ENCODE results near the gene OR10AD1.
A peak's percentile ranks its signal among the peaks of the same experiment; 100 is the strongest.
"Not testable (repeated sequence)": the region's sequence is repeated elsewhere in the genome, so short reads cannot be mapped to it uniquely, and the experiment has no call there.

OR10AD1 gene

DNA sequence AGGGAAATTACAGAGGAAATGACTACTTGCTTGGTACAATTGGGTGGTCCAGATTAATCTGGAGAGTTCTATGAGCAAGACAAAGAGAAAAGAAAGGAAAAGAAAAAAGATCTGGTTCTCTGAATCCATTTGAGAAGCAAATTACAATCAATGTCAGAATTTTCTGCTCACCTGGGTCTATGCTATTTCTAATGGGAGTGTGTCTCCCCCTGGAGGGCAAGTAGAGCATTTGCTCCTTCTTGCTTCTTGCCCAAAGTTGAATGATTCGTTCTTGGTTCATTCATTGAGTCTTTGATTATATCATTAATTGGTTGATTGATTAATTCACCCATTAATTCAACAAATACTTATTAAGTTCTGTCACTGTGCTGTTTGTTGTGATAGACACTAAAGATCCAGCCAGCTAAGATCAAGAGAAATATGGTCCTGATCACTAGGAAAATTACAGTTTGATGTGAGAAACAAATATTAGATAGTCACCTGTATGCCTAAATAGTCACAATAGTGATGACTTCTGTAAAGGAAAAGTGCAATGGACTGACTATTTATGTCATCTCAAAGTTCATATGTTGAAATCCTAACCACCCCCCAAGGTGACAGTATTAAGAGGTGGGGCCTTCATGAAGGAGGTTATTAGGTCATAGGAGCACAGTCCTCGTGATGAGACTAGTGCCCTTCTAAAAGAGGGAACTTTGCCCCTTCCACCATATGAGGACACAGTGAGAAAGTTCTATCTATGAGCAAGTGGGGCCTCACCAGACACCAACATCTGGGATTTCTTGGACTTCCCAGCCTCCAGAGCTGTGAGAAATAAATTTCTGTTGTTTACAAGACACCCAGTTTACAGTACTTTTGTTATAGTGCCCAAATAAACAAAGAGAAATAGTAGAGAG lies 37.8 kb downstream of the OR10AD1 start:
- peaks cover 0 to 2% of the 10 kb centered on the region in 2 donors for H3K4me1 Mint-ChIP-seq (ENCODE audit: low read depth in 2 of 2)
- ATAC-seq (replicated peaks) (peak; percentile 87), DNase-seq (peak; percentile 51 to 61 (median 56))
- no peak overlapping the region for H3K4me3 Mint-ChIP-seq
- H3K27ac Mint-ChIP-seq, result peak overlapping the region in 1 of 2 donors; percentile 31
- no peaks in the 10 kb centered on the region for H3K36me3 Mint-ChIP-seq (ENCODE audit: insufficient read depth)
- peaks cover 24 to 27% of the 10 kb centered on the region in 2 donors for H3K27me3 Mint-ChIP-seq
- no peaks in the 10 kb centered on the region for H3K9me3 Mint-ChIP-seq

DNA sequence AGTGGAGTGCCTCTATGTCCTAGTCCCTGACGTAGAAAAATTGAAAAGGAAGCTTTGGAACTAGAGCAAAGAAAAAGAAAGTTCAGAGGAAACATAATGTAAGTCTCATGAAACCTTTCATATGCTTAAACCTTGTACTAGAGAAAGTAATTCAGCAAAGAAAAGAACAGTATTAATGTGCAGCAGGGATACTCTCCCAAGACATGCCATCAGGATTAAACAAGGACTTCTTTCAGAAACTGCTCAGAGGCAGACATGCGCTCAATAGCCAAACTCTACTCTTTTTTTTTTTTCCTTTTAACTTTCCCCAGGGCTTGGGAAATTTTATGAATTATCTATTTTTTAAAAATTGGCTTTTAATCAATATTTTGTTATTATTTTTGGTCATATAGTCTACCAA lies 38.6 kb downstream of the OR10AD1 start:
- Mint-ChIP-seq H3K4me3 (no peak overlapping the region), H3K27me3 (peaks cover 24 to 27% of the 10 kb centered on the region in 2 donors)

DNA sequence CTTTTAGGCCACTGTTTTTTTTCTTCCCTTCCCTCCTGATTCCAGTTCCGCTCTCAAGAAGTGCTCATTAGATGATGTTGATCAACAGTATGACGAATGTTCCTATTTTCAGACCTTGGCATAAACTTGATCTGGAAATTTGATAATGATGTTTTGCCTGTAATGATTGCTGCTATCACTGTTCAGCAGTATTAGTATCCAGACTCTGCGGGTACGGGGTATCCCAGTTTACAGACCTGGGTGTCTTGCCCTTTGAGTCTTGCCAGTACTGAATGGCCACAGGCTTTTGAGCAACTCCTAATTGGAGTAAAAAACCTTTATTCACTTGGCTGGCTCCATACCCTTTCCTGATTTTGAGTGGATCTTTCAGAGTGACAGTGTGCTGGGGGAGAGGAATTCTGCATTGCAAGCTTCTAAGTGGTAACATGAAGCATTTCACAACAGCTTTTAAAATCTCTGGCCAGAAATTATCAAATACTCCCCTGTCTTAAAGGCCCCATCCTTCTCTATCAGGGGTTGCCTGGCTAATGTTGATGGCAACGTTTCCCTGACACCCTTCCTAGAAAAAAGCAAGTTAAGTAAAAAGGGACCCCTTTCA lies 39.8 kb downstream of the OR10AD1 start:
- DNase-seq (no peak), ATAC-seq (replicated peaks) (no peak)
- H3K9me3 Mint-ChIP-seq, result no peaks in the 10 kb centered on the region
- peaks cover under 1 to 2% of the 10 kb centered on the region in 2 donors for H3K4me1 Mint-ChIP-seq (ENCODE audit: low read depth in 2 of 2)
- H3K36me3 Mint-ChIP-seq (ENCODE audit: insufficient read depth), result no peaks in the 10 kb centered on the region
- peaks cover 24 to 27% of the 10 kb centered on the region in 2 donors for H3K27me3 Mint-ChIP-seq
- no peak overlapping the region for H3K27ac Mint-ChIP-seq
- H3K4me3 Mint-ChIP-seq, result no peak overlapping the region

More for the DNA sequence above, 38.6 kb downstream of the OR10AD1 start:
- Mint-ChIP-seq H3K36me3 (ENCODE audit: insufficient read depth) (no peaks in the 10 kb centered on the region), H3K27ac (no peak overlapping the region), H3K9me3 (no peaks in the 10 kb centered on the region), H3K4me1 (ENCODE audit: low read depth in 2 of 2) (peaks cover 0 to 2% of the 10 kb centered on the region in 2 donors)
- no peak for ATAC-seq (replicated peaks)
- DNase-seq, result no peak

DNA sequence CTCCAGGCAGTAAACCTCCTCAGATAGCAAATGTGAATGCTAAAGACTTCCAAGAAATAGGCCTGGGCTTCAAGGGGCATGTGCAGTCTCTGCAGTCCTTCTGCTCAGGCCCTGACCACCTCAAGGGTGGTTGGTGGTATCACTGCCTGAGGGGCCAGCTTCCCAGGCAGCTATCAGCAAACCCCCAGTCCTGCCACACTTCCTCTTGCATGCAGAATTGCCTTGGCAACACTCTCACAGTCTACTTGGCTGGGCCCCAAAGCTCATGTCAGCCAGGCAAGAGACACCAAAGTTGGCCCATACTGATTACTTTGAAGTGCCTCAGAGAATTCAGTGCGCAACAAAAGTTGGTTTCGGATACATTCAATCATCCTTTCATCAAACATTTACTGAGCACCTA lies 42.3 kb downstream of the OR10AD1 start:
- H3K9me3 Mint-ChIP-seq, result no peaks in the 10 kb centered on the region
- H3K4me3 Mint-ChIP-seq, result no peak overlapping the region
- peaks cover 13 to 15% of the 10 kb centered on the region in 2 donors for H3K4me1 Mint-ChIP-seq (ENCODE audit: low read depth in 2 of 2)
- H3K36me3 Mint-ChIP-seq (ENCODE audit: insufficient read depth), result peaks cover 15% of the 10 kb centered on the region
- ATAC-seq (replicated peaks) (no peak), DNase-seq (no peak)
- H3K27ac Mint-ChIP-seq, result no peak overlapping the region
- H3K27me3 Mint-ChIP-seq, result peaks cover 17% of the 10 kb centered on the region in 2 donors

DNA sequence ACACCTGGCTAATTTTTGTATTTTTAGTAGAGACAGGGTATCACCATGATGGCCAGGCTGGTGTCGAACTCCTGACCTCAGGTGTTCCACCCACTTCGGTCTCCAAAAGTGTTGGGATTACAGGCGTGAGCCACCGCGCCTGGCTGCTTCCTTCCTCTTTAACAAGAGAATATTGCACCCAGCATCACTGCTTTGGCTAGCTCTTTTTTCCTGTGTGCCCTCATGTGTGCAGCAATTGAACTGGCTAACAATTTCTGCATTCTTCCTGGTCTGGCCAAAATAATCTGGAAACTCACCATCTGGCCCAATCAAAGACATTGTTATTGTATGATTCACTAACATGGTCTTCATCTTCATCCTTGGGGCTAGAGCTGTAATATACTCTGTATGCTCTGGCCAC lies 43.0 kb downstream of the OR10AD1 start:
- Mint-ChIP-seq H3K27ac (no peak overlapping the region), H3K27me3 (peaks cover 10 to 11% of the 10 kb centered on the region in 2 donors), H3K9me3 (no peaks in the 10 kb centered on the region), H3K4me3 (no peak overlapping the region), H3K4me1 (ENCODE audit: low read depth in 2 of 2) (peaks cover 10 to 15% of the 10 kb centered on the region in 2 donors), H3K36me3 (ENCODE audit: insufficient read depth) (peaks cover 15% of the 10 kb centered on the region)
- no peak for DNase-seq
- ATAC-seq (replicated peaks), result no peak

DNA sequence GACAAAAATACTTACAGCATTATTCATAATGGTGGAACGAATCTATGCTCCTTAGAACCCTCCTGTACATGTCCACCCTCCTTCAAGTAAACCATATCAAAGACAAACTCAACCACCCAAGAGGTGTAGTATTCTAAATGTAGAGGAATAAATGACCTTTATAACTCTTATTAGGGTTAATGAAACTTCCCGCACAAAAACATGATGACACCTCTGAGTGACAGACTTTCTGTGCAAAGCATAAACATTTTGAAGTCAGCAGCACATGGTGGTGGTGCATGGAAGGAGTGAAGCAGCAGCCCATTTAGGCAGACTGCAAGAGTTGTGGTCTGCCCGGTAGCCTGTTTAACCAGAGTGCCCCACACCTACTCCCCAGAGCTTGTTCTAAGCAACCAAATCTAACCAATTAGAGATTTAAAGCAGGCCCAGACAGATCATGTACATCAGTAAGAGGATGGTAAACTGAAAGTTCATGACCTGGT lies 45.2 kb downstream of the OR10AD1 start:
- ATAC-seq (replicated peaks) (peak; percentile 11), DNase-seq (peak in 2 of 3 experiments; percentile 7 to 9)
- Mint-ChIP-seq H3K9me3 (no peaks in the 10 kb centered on the region), H3K27me3 (peaks cover 2% of the 10 kb centered on the region in 2 donors), H3K4me3 (peak overlapping the region; percentile 92 to 94), H3K36me3 (ENCODE audit: insufficient read depth) (peaks cover 29% of the 10 kb centered on the region), H3K27ac (peak overlapping the region; percentile 93 to 97), H3K4me1 (ENCODE audit: low read depth in 2 of 2) (peaks cover 17 to 27% of the 10 kb centered on the region in 2 donors)

DNA sequence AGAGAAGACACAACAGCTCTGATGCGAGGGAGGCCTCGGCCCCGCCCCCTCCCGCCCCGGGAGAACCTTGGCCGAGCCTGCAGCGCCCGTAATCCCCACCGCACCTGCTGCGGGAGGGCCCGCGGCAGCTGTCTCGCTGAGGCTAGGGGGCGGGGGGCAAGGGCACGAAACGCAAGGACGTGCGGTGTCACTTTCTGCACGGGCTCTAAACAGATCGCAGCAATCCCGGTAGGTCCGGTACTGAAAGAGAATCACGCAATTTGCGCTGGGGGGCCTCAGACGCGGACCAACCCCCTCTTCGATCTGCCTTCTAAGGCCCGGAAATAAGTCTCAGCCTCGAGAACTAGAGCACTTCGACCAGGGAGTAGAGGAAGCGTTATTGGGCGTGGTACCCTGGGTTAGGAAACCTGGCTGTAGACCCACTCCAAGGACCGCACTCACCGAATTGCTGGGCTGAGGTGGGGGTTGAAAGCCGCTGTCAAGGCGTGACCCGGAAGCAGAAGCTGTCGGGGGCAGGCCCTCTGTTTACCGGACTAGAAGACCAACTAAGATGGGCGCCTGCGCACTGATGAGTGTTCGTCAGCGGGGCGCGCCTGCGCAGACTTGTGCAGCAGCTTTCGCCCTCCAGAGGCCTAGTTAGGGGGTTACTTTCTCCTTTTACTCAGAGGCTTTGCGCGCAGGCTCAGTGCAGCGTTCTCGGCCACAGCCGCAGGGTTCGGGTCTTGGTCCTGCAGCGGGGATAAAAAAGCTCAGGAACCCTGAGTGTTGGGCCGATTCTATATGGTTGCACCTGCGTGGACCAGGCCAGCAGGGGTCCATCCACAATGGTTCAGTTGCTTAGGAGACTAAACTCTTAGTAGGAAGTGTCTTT lies 45.8 kb downstream of the OR10AD1 start, which contains the start of gene ASB8:
Gene ASB8, minus strand, starts transcription at position 498 of the 871 bp plus-strand sequence. CDS start 4,019 bp downstream, outside the sequence.
- H3K27me3 Mint-ChIP-seq, result no peaks in the 10 kb centered on the region
- no peaks in the 10 kb centered on the region for H3K9me3 Mint-ChIP-seq
- peaks cover 35% of the 10 kb centered on the region for H3K36me3 Mint-ChIP-seq (ENCODE audit: insufficient read depth)
- ATAC-seq (replicated peaks) (peak; percentile 89), DNase-seq (peak; percentile 98 to 99 (median 99))
- peak within 1 kb of the TSS; percentile 92 to 94 for H3K4me3 Mint-ChIP-seq
- peak within 1 kb of the TSS; percentile 93 to 97 for H3K27ac Mint-ChIP-seq
- peaks cover 17 to 29% of the 10 kb centered on the region in 2 donors for H3K4me1 Mint-ChIP-seq (ENCODE audit: low read depth in 2 of 2)

DNA sequence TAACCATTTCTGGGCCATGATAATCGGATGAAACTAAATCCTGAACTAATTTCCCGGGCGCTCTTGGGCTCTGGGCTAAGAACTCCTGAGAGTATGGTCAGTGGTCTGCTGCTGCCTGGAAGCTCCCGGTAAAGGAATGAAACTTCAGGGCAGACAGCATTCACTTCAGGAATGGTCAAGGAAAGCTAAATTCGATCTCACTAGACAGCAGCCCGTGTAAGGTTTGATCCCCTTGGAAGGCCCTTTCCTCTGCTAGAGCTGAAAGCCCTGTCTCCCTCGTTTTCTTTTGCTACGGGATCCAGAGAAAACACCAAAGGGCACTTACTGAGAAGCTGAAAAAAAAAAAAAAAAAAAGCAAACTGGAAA lies 46.5 kb downstream of the OR10AD1 start:
- H3K4me1 Mint-ChIP-seq (ENCODE audit: low read depth in 2 of 2), result peaks cover 17 to 29% of the 10 kb centered on the region in 2 donors
- peak in 1 of 3 experiments; percentile 7 for DNase-seq
- no peaks in the 10 kb centered on the region for H3K27me3 Mint-ChIP-seq
- ATAC-seq (replicated peaks), result no peak
- H3K4me3 Mint-ChIP-seq, result peak overlapping the region; percentile 92 to 94
- no peaks in the 10 kb centered on the region for H3K9me3 Mint-ChIP-seq
- H3K36me3 Mint-ChIP-seq (ENCODE audit: insufficient read depth), result peaks cover 40% of the 10 kb centered on the region
- H3K27ac Mint-ChIP-seq, result peak overlapping the region; percentile 93 to 97

DNA sequence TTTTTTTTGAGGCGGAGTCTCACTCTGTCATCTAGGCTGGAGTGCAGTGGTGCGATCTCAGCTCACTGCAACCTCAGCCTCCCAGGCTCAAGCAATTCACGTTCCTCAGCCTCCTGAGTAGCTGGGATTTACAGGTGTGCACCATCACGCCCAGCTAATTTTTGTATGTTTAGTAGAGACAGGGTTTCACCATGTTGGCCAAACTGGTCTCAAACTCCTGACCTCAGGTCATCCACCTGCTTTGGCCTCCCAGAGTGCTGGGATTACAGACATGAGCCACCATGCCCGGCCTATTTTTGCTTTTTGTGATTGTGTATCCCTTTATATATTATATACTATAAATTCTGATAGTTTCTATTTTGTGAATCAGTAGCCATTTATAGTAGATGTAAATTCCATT lies 47.3 kb downstream of the OR10AD1 start:
- Mint-ChIP-seq H3K4me1 (ENCODE audit: low read depth in 2 of 2) (peaks cover 17 to 29% of the 10 kb centered on the region in 2 donors), H3K4me3 (peak overlapping the region; percentile 92 to 94), H3K27ac (peak overlapping the region; percentile 93 to 97), H3K36me3 (ENCODE audit: insufficient read depth) (peaks cover 46% of the 10 kb centered on the region)
- not testable (repeated sequence) for H3K9me3 Mint-ChIP-seq; H3K27me3 Mint-ChIP-seq; ATAC-seq (replicated peaks); DNase-seq

All from effector memory CD8-positive, alpha-beta T cell (primary cell).